PC-9 (cell line): ENCODE measurements around the gene ZNF692. TPM values are rescaled to one million over a fixed set of nuclear protein-coding genes. Genes with fewer than 3 reads are reported as not detected.

Experiments
- BruUV-seq: library from RNA; stranded (reverse); fragments of 400-500 nt; replicated peaks from 2 replicates; lab custom pipeline; 2021; lab: Mats Ljungman, UMichigan
- CTCF ChIA-PET: fragments of 300-600 bp; sonication (Branson Sonifier 250); formaldehyde crosslinking; loops from one replicate; lab custom pipeline; 2022; ENCODE audit warnings: antibody characterized with exemption; lab: Charles Lee
- POLR2A ChIA-PET: fragments of 300-600 bp; sonication (Branson Sonifier 250); formaldehyde crosslinking; loops from one replicate; lab custom pipeline; 2022; ENCODE audit warnings: antibody characterized with exemption; ENCODE audit not compliant: unreplicated experiment; lab: Charles Lee
- DNase-seq, 2 experiments: peaks; one replicate each; pipeline versions ENCODE4 v3.0.0 to v3.0.0-alpha.2; 2015 to 2022; ENCODE audit warnings: mixed read lengths in 1 of 2
- H2AFZ ChIP-seq: fragments of 200-600 bp; sonication (generic); 2 replicates; pipeline ENCODE4 v1.8.1; 2017; ENCODE audit warnings: antibody characterized with exemption
- H3F3A ChIP-seq: fragments of 200-600 bp; sonication (generic); 2 replicates; pipeline ENCODE4 v1.8.1; 2017; ENCODE audit warnings: antibody characterized with exemption, mild to moderate bottlenecking, low read depth; ENCODE audit not compliant: insufficient read depth
- H3K27ac ChIP-seq: fragments of 200-600 bp; sonication (generic); 2 replicates; pipeline ENCODE4 v1.6.1; 2016; ENCODE audit warnings: mixed run types
- H3K27me3 ChIP-seq: fragments of 200-600 bp; sonication (generic); 2 replicates; pipeline ENCODE4 v1.6.1; 2016; ENCODE audit warnings: low read depth, mixed run types; ENCODE audit not compliant: insufficient read depth
- H3K36me3 ChIP-seq: fragments of 200-600 bp; sonication (generic); 2 replicates; pipeline ENCODE4 v1.6.1; 2016; ENCODE audit warnings: low read depth, mixed run types
- H3K4me1 ChIP-seq: fragments of 200-600 bp; sonication (generic); replicated peaks from 2 replicates; pipeline ENCODE4 v1.6.1; 2016; ENCODE audit warnings: mixed run types; ENCODE audit not compliant: insufficient read depth
- H3K4me2 ChIP-seq: fragments of 200-600 bp; sonication (generic); 2 replicates; pipeline ENCODE4 v1.6.1; 2017; ENCODE audit warnings: mixed run types
- H3K4me3 ChIP-seq: fragments of 200-600 bp; sonication (generic); 2 replicates; pipeline ENCODE4 v1.6.1; 2016; ENCODE audit warnings: mixed run types
- H3K79me2 ChIP-seq: fragments of 200-600 bp; sonication (generic); 2 replicates; pipeline ENCODE4 v1.6.1; 2017; ENCODE audit warnings: low read depth, mixed run types
- H3K9me2 ChIP-seq: fragments of 200-600 bp; sonication (generic); 2 replicates; pipeline ENCODE4 v1.8.1; 2017; ENCODE audit warnings: mild to moderate bottlenecking; ENCODE audit not compliant: insufficient read depth
- H3K9me3 ChIP-seq: fragments of 200-600 bp; sonication (generic); 2 replicates; pipeline ENCODE4 v1.8.1; 2016; ENCODE audit warnings: low read depth; ENCODE audit not compliant: insufficient read depth
- H4K20me1 ChIP-seq: fragments of 200-600 bp; sonication (generic); 2 replicates; pipeline ENCODE4 v1.8.1; 2017; ENCODE audit not compliant: insufficient read depth
- CTCF ChIP-seq: fragments of 200-600 bp; sonication (generic); conservative IDR thresholded peaks from 2 replicates; pipeline ENCODE4 v1.6.1; 2017; ENCODE audit warnings: mixed run types, antibody characterized with exemption, mild to moderate bottlenecking, moderate library complexity
- EZH2 ChIP-seq: fragments of 200-600 bp; sonication (generic); IDR thresholded peaks from 2 replicates; pipeline ENCODE4 v1.8.0; 2017; ENCODE audit warnings: antibody characterized with exemption, low read depth
- intact Hi-C: fragments of 100-400 bp; cut with micrococcal nuclease; formaldehyde crosslinking; loops from one replicate; pipeline ENCODE4 v1.10.0; 2022; ENCODE audit not compliant: unreplicated experiment
- total RNA-seq: library from RNA; stranded (reverse); gene quantifications from 2 replicates; pipeline ENCODE4 v1.2.3, GENCODE V29; 2021

The ZNF692 gene
- total RNA-seq, 1 experiment from 2014 or later: 46.6 TPM

- Histone ChIP-seq H3K27me3 (no peaks in the 10 kb centered on the region), H3K36me3 (no peaks in the 10 kb centered on the region), H3K4me3 (peak overlapping the region; percentile 83), H3K4me1 (peaks cover 11% of the 10 kb centered on the region; the same call in 1 of the 2 replicates), H3K79me2 (peaks cover 20% of the 10 kb centered on the region), H3K9me3 (no peaks in the 10 kb centered on the region), H3K27ac (peak overlapping the region; percentile 88), H3K4me2 (peak overlapping the region; percentile 95), H4K20me1 (no peaks in the 10 kb centered on the region), H3K9me2 (no peaks in the 10 kb centered on the region), H3F3A (peaks cover 3% of the 10 kb centered on the region; the same call in 1 of the 2 replicates), H2AFZ (peak overlapping the region; percentile 93)
- BruUV-seq: no TSS peak
- ChIA-PET CTCF (interaction anchor here (0.7 to 1.0 kb wide), 2 partner anchors 13 to 20 kb away, joined by 14 to 17 read pairs; partner anchors contain the start of genes SH3BP5L and ZNF692), POLR2A (interaction anchor here (0.5 to 1.7 kb wide), 6 partner anchors 13 to 138 kb away, joined by 3 to 53 read pairs (median 5); partner anchors contain the start of genes SH3BP5L and ZNF692)
- DNase-seq: peak; percentile 80 to 87
- intact Hi-C loops: loop anchor here (1.0 to 2.0 kb wide), 4 partner anchors 12 to 68 kb away; partner anchors contain the start of gene PGBD2
- TF ChIP-seq CTCF (no peak), EZH2 (no peak)
Observed at GRCh38 chr1:248838357-248839167, 20.3 kb downstream of the ZNF692 start.

GRCh38 chr1:248837781-248838356 lies 21.0 kb downstream of the ZNF692 start, which contains the start of gene ZNF672:
TSS of gene ZNF672 (plus strand) at chr1:248838224. CDS start at chr1:248847275, 9,051 bp downstream.
- ChIA-PET POLR2A (interaction anchor here (0.5 to 1.7 kb wide), 6 partner anchors 9 to 137 kb away, joined by 3 to 53 read pairs (median 6); partner anchors contain the start of genes SH3BP5L and ZNF692), CTCF (interaction anchor here (1.0 kb wide), 1 partner anchor 12 kb away, joined by 14 read pairs; the partner anchor contains the start of gene SH3BP5L)
- Histone ChIP-seq H3K4me1 (peaks cover 11% of the 10 kb centered on the region; the same call in 1 of the 2 replicates), H2AFZ (peak within 1 kb of the TSS; percentile 93), H3K27me3 (no peaks in the 10 kb centered on the region), H3F3A (peaks cover 3% of the 10 kb centered on the region; the same call in 1 of the 2 replicates), H4K20me1 (no peaks in the 10 kb centered on the region), H3K36me3 (no peaks in the 10 kb centered on the region), H3K9me3 (no peaks in the 10 kb centered on the region), H3K4me3 (peak within 1 kb of the TSS; percentile 83), H3K27ac (peak within 1 kb of the TSS; percentile 88), H3K4me2 (peak within 1 kb of the TSS; percentile 95), H3K9me2 (no peaks in the 10 kb centered on the region), H3K79me2 (peaks cover 20% of the 10 kb centered on the region)
- TF ChIP-seq EZH2 (no peak), CTCF (no peak)
- DNase-seq: peak; percentile 85 to 98
- intact Hi-C loops: loop anchor here (1.0 to 2.0 kb wide), 4 partner anchors 12 to 69 kb away; partner anchors contain the start of gene PGBD2
- no TSS peak for BruUV-seq
